Activated CD4-positive, alpha-beta T cell treated with anti-CD3 and anti-CD28 coated beads for 4 hours (primary cell): ENCODE data around the gene PCNX3.
"Not testable (repeated sequence)": the region's sequence is repeated elsewhere in the genome, so short reads cannot be mapped to it uniquely, and the experiment has no call there.

Source experiments
- DNase-seq, 2 donors: peaks; one replicate each; pipeline ENCODE4 v3.0.0-alpha.2; 2020

Gene PCNX3

DNA sequence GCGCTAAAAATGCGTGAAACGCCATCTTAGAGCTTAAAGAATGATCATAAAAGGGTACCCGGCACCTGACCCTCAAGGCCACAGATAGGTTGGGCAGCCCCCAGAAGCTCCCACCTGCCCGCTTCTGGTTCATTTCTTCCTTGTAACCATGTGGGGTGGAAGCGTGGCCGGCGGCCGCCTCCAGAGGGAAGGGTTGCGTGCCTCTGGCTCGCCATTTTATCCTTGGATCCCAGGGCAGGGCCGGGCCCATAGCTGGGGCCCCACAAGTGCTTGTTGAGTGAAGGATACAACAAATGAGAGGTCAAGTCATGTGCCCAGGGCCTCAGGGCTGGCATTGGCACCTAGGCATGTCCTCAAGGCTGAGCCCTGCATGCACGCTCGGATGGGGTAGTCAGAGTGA, 5.9 kb downstream of the PCNX3 start:
- DNase-seq = no peak

DNA sequence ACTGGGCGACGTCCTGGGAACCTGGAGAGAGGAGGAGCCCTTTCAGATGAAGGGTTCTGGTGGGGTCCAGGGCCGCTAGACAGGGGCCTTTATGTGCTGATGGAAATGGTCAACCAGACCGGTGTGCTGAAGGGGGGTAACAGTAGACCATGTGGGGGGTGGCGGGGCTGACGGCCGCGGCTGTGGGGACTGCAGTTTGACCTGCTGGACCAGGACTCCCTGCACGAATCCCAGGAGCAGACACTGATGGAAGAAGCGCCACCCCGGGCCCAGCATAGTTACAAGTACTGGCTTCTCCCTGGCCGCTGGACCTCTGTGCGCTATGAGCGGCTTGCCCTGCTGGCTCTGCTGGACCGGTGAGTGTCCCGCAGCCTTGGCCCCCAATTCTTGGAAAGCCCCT, 6.4 kb downstream of the PCNX3 start:
- DNase-seq = no peak

DNA sequence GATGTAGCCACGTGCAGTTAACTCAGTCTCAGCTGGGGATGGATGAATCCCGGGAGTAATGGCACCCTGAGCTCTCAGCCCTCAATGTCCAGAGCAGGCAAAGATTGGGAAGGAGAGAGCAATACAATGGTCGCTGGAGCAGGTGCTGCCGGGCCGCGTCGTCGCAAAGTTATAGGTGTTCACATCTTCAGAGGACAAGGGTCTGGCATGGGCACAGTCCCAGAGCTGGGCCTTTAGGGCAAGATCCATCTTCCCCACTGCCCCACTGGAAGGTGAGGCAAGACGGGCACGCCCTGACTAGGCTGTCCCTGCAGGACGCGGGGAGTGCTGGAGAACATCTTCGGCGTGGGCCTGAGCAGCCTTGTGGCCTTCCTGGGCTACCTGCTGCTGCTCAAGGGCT, 7.6 kb downstream of the PCNX3 start:
- DNase-seq = no peak

DNA sequence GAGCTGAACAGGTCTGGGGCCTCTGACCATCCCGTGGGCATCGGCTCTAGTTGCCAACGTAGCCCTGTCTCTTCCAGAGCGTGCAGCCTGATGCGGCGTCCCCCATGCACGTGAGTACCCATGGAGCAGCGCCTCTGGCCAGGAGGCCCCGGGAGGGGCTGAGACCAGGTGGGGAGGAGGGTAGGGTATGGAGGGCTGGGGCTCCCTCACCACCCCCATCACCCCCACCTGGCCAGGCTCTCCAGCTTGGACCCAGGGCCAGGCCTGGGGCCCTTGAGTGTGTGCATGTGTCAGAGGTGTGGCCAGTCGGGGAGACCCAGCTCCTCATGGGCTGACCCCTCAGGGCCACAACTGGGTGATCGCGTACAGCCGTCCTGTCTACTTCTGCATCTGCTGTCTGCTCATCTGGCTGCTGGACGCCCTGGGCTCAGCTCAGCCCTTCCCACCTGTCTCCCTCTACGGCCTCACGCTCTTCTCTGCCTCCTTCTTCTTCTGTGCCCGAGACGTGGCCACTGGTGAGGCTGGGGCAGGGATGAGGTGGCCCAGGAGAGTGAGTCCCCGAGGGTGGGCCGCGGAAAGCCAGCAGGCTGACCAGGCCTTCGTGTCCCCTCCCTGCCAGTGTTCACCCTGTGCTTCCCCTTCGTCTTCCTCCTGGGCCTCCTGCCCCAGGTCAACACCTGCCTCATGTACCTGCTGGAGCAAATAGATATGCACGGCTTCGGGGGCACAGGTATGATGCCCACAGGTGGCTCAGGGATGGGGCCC, 8.5 kb downstream of the PCNX3 start:
- no peak for DNase-seq

DNA sequence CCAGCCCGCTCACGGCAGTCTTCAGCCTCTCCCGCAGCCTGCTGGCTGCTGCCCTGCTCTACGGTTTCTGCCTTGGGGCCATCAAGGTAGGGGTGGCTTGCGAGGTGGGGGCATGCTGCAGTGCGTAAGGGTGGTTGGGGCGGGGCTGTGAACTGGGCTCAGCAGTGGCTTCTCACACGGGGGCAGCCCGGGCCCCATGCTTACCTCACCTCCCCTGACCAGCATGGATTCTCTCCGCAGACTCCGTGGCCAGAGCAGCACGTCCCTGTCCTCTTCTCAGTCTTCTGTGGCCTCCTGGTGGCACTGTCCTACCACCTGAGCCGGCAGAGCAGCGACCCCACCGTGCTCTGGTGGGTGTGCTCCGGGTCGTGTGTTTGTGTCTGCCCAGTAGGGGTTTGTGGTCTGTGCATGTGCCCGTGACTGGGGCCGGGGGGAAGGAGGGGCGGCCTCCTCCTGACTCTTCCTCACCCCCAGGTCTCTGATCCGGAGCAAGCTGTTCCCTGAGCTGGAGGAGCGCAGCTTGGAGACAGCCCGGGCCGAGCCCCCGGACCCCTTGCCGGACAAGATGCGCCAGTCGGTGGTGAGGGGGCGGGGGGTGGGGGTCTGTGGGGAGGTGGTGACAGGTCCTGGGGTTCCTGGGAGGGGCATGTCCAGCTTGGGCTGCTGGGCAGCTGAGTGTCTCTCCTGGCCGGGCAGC, 9.5 kb downstream of the PCNX3 start:
- no peak for DNase-seq

DNA sequence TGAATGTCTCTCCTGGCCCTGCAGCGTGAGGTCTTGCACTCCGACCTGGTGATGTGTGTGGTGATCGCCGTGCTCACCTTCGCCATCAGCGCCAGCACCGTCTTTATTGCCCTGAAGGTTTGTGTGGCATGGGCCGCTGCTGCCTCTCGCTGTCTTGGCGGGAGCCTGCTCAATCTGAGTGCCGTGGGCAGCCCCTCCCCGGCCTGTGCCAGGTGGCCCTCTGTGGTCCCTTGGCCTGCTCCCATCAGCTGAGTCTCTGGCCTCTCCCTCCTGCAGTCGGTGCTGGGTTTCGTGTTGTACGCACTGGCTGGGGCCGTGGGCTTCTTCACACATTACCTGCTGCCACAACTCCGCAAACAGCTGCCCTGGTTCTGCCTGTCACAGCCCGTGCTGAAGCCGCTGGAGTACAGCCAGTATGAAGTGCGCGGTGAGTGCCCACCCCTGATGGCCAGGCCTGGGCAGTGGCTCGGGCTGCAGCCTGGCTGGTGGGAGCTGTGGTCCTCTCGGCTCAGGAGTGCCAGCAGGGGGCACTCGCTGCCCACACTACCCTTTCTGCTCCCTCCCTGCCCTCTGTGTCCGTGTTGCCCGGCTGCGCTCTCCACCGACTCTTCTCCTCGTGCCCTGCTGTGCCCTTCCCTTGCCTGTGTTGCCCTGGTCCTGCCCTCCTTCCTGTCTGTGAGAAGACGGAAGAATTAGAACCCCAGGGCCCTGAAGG, 10.2 kb downstream of the PCNX3 start:
- DNase-seq = peak; percentile 48 to 49

DNA sequence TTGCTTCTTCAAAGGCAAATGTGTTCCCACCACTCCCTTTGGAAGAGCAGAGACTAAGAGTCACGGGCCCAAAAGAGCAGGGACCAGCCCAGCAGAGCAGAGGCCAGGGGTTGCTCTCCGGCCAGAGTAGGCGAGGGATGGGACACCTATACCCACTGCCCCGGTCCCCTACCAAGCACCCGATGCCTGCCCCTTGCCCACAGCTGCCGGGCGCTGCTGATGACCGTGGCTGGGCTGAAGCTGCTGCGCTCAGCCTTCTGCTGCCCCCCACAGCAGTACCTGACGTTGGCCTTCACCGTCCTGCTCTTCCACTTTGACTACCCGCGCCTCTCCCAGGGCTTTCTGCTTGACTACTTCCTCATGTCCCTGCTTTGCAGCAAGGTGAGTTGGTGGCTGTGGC, 11.6 kb downstream of the PCNX3 start:
- DNase-seq = no peak

DNA sequence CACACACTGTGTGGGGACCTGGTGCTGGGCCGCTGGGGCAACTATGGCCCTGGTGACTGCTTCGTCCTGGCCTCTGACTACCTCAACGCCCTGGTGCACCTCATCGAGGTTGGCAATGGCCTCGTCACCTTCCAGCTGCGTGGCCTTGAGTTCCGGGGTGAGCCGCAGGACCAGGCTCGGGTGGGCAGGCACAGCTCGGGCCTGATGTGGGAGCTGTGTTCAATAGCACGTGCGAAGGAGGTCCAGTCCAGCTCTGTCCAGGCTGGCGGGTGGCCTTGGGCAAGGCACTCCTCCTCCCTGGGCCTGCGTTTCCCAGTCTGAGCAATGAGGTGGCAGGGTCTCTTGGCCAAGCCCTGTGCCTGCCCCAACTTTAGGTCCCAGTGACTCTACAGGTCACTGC, 14.0 kb downstream of the PCNX3 start:
- DNase-seq = no peak

DNA sequence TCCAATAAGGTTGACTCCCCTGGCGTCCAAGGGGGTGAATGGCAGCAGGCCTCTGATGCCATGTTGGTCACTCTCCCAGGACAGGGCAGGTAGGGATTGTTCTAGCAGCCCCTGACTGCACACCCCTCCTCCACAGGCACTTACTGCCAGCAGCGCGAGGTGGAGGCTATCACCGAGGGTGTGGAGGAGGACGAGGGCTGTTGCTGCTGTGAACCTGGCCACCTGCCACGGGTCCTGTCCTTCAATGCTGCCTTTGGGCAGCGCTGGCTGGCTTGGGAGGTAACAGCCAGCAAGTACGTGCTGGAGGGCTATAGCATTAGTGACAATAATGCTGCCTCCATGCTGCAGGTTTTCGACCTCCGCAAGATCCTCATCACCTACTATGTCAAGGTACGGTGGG, 14.6 kb downstream of the PCNX3 start:
- DNase-seq = no peak

DNA sequence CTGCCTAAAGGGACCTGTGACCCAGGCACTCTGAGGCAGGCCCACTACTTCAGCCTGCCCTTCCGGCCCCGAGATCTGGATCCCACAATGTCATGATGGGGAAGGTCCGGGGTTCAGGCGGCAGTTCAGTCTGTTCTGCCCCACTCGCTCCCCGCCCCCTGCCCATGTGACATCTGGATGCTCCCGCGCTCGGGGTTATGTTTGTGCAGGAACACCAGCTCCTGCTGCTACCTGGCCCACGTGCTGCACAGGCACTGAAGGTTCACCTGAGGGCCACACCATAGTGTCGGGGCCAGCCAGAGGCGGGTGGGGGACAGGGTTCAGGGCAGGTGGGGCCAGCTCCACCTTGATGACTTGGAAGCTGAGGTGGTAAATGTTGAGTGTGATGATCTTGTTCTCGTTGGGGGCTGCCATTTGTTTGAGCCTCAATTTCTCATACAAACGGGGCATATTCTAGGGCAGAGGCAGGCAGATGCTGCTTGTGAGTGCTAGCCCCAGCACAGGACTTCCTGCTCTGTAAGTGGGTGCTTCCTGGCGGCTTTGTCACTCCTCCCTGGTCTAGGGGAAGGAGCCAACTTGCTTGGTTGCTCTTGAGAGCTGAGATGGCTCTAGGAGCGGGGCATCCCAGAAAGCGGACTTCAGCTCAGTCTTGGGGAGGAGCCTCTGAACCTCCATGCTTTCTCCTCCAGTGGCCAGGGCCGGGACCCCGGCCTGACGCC, 18.0 kb downstream of the PCNX3 start:
- DNase-seq = no peak

DNA sequence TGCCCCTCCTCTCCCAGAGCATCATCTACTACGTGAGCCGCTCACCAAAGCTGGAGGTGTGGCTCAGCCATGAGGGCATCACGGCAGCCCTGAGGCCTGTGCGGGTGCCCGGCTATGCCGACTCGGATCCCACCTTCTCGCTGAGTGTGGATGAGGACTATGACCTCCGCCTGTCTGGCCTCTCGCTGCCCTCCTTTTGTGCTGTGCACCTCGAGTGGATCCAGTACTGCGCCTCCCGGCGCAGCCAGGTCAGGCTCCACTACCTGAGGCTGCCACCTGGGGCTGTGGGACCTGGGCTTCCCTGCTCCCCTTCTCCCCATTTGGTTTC, 18.5 kb downstream of the PCNX3 start:
- no peak for DNase-seq

DNA sequence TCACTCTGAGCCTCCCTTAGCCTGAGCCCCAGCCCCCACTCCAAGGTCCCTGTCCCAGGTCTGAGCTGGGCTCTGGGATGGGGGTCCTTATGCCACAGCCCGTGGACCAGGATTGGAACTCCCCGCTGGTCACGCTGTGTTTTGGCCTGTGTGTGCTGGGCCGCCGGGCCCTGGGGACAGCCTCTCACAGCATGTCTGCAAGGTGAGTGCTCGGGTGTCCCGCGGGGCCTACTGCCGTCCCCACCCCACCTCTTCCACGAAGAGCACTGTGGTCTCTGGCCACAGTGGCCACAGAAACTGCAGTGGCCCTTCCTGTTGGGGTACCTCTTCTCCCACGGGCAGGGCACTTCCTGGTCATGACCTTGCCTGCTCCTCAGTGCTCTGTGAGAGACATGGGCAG, 18.9 kb downstream of the PCNX3 start:
- DNase-seq = no peak

DNA sequence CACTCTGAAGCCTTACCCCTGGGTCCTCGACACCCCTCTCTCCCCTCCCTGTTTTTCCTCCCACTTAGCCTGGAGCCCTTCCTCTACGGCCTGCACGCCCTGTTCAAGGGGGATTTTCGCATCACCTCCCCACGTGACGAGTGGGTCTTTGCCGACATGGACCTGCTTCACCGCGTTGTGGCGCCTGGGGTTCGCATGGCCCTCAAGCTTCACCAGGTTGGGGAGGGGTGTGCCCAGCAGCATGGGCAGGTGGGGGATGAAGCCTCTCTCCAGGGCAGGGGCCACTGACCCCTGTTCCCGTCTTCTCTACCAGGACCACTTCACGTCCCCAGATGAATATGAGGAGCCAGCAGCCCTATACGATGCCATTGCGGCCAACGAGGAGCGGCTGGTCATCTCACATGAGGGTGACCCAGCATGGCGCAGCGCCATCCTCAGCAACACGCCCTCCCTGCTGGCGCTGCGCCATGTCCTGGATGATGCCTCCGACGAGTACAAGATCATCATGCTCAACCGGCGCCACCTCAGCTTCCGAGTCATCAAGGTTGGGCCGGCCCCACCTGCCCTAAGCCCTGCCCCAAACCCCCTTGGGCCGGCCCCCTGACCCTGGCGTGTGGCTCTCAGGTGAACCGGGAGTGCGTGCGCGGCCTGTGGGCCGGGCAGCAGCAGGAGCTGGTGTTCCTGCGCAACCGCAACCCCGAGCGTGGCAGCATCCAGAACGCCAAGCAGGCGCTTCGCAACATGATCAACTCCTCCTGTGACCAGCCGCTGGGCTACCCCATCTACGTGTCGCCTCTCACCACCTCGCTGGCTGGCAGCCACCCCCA, 19.5 kb downstream of the PCNX3 start:
- no peak for DNase-seq

DNA sequence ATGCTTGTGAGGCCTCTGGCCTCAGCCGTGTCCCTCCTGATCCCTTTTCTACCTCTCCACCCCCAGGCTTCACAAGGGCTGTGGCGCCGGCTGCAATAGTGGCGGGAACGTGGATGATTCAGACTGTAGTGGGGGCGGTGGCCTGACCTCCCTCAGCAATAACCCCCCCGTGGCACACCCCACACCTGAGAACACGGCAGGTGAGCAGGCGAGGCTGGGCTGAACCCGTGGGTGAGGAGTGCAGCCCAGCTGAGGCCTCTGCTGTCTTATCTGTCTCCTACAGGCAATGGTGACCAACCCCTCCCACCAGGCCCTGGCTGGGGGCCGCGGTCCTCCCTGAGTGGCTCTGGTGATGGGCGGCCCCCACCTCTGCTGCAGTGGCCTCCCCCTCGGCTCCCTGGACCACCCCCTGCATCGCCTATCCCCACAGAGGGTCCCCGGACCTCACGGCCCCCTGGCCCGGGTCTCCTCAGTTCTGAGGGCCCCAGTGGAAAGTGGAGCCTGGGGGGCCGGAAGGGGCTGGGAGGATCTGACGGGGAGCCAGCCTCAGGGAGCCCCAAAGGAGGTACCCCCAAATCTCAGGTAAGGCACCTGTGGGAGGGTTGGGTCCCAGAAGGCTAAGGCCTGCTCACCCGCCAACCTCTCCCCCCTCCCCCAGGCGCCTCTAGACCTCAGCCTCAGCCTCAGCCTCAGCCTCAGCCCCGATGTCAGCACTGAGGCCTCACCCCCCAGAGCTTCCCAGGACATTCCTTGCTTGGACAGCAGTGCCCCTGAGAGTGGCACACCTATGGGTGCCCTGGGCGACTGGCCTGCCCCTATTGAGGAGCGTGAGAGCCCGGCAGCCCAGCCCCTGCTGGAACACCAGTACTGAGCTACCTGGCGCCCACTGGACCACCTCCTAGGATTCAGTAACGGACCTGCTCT, 20.8 kb downstream of the PCNX3 start:
- DNase-seq = no peak

DNA sequence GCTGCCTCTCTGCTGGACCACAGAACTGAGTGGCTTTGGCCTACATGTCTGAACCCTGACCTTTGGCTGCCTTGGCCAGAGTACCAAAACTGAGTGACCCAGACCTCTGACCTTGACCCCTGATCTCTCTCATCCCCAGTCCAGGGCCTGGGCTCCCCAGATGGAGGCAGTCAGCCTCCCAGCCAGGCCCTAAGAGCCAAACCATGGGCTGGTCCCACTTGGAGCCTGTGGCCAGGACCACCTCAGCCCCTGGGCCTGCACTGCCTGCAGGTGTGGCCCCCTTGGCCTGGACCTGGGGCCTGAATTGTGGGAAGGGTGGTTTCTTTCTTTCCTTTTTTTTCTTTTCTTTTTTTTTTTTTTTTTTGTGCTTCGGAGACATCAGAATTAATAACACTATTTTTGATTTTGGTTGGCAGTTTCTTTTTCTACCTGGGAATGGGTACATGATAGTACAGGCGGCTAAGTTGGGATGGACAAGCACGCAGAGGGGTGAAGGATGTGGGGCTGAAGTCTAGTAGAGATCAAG, 21.5 kb downstream of the PCNX3 start:
- no peak for DNase-seq

DNA sequence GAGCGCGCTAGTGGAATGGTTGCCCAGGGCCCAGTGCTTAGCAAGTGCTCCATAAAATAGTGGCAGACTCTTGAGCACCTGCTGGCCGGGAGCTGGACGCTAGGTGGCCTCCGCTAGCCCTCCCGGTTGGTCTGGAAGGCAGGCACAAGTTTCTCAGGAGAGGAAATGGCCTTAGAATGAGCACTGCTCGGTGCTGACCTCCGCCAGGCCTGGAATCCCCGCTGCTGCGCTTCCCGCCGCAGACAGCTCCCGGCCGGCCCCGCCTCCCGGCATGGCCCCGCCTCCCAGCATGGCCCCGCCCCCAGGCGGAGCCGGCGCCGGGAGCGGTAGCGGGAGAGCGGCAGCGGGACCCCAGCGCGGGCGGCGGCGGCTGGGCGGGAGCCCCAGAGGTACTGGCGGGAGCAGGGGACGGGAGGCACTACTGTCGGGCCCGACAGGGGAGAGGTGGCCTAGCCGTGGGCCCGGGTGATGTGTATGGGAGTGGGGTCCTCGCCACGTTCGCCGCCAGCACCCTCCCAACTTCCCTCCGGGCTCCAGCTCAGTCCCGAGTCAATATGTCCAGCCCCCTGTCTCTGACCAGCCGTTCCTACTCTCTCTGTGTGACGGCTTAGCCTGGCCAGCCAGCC, 22.3 kb downstream of the PCNX3 start, which contains the start of gene SIPA1:
TSS of gene SIPA1 (plus strand) at position 308 of the 626 bp plus-strand sequence. CDS start 2,821 bp downstream, outside the sequence.
- peak; percentile 66 to 70 for DNase-seq

DNA sequence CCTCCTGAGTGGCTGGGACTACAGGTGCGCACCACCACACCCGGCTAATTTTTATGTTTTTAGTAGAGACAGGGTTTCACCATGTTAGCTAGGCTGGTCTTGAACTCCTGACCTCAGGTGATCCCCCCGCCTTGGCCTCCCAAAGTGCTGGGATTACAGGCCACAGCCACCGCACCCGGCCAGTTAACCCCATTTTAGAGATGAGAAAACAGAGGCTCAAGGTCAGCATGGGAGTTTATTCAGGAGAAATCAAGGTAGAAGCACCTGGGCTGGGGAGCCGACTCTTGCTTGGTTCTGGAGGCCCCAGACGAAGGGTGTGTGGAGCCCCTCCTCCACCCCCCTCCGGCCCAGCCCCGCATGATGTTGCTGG, 23.6 kb downstream of the PCNX3 start:
- not testable (repeated sequence) for DNase-seq

DNA sequence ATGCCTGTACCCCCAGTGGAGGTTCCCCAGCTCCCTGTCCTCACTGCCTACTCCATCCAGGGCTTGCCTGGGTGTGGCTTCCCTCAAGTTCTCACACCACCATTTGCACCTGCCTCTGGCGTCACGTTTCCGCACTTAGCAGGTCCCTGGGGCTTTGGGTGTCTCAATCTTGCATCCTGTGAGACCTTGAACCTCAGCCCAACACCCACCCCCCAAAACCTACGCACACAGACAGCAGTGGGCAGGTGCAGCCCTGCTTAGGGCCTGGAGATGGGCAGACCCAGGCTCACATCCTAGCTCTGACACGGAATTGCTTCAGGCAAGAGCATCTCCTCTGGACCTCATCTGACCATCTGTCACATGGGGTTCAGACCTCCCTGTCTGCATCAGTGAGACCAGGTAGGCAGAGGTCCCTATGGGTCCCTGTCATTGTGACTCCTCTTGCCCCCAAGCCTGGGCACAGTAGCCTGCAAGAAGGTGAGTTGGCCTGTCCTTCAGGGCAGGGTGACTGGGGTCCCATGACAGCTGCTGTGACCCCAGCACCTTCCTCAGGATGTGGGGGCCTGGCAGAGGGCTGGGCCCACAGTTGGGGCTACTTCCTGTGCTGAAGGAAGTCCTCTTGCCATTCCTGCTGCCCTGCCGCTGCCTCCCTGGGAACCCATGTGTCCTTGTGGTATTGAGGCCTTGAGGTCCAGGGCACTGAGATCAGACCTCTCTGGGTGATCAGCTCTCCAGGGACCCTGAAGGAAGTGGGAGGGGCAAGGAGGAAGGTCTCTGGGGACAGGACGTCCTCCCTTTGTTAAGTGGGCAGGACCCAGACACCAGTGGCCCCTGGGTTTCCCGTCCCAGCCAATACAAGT, 24.3 kb downstream of the PCNX3 start:
- DNase-seq = peak; percentile 42 to 58

DNA sequence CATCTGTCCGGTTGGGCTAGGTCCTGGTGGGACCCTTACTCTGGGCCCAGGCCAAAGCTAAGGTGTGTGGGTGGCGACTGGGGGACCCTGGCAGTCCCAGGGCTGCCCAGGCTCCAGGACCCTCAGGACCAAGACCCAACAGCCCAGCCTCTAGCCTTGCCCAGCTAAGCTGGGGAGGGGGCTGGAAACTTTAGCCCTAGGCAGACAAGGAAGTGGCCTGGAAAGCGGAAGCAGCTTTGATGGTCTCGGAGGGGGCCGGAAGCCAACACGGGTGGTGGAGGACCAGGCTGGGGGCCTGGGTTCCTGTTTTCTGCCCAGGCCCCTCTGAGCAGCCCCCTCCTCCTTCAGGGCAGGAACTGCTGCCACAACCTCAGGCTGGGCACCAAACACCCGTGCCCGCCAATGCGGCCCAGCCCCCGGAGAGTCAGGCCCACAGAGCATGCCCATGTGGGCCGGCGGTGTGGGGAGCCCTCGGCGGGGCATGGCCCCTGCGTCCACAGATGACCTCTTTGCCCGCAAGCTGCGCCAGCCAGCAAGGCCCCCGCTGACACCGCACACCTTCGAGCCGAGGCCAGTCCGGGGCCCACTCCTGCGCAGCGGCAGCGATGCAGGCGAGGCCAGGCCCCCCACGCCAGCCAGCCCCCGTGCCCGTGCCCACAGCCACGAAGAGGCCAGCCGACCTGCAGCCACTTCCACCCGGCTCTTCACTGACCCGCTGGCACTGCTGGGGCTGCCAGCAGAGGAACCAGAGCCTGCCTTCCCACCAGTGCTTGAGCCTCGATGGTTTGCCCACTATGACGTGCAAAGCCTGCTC, 25.1 kb downstream of the PCNX3 start:
- peak in 1 of 2 donors; percentile 36 for DNase-seq
